GM12878 (cell line): ENCODE data around the gene INTS14. TPM values are rescaled to one million over a fixed set of nuclear protein-coding genes. Genes with fewer than 3 reads are reported as not detected.

Source experiments
- ATAC-seq: fragments of 200-7000 bp; cut with Tn5 transposase; 3 replicates; pipeline ENCODE4 v1.9.1; 2020; ENCODE audit warnings: mild to moderate bottlenecking, moderate library complexity
- BruUV-seq: library from RNA; stranded (reverse); fragments of 400-500 nt; replicated peaks from 2 replicates; lab custom pipeline; 2021; lab: Mats Ljungman, UMichigan
- CTCF ChIA-PET: fragments of 300-600 bp; sonication (Branson Sonifier 250); formaldehyde crosslinking; extraction: SDS; loops from one replicate; lab custom pipeline; 2021; ENCODE audit warnings: inconsistent platforms; lab: Yijun Ruan, JAX
- POLR2A ChIA-PET: fragments of 350-600 bp; formaldehyde crosslinking; extraction: SDS; loops from one replicate; lab custom pipeline; 2021; ENCODE audit warnings: inconsistent platforms; lab: Charles Lee
- RAD21 ChIA-PET: fragments of 300-600 bp; sonication (Branson Sonifier 250); formaldehyde crosslinking; loops from one replicate; lab custom pipeline; 2023; ENCODE audit warnings: antibody characterized with exemption; ENCODE audit not compliant: unreplicated experiment; lab: Charles Lee
- SMC1A ChIA-PET: fragments of 300-600 bp; sonication (Branson Sonifier 250); formaldehyde crosslinking; loops from one replicate; lab custom pipeline; 2023; ENCODE audit not compliant: unreplicated experiment, uncharacterized antibody; lab: Charles Lee
- DNase-seq: peaks from one replicate; pipeline ENCODE4 v3.0.0-alpha.2; 2011; ENCODE audit warnings: low read depth, low spot score
- FAIRE-seq: peaks from 3 replicates; lab custom pipeline; 2011; peaks lifted over from hg19 to GRCh38; lab: Jason Lieb, UNC
- H2AFZ ChIP-seq: 2 replicates; pipeline ENCODE4 v1.6.0; 2011; ENCODE audit warnings: low read depth, low read length, control low read depth; ENCODE audit not compliant: control insufficient read depth
- H3K27ac ChIP-seq: 2 replicates; pipeline ENCODE4 v1.5.1; 2011; ENCODE audit warnings: control low read depth; ENCODE audit not compliant: control insufficient read depth, insufficient read depth
- H3K27me3 ChIP-seq, 2 experiments: replicated peaks in 1 of 2; 2 replicates each; pipeline versions ENCODE4 v1.6.0 to v1.6.1; 2011; ENCODE audit warnings: low read length in 1 of 2; ENCODE audit not compliant: control insufficient read depth in 2 of 2, insufficient read depth in 2 of 2
- H3K36me3 ChIP-seq, 2 experiments: 2 replicates each; pipeline ENCODE4 v1.5.1; 2011; ENCODE audit warnings: low read length in 1 of 2; ENCODE audit not compliant: control insufficient read depth in 2 of 2, insufficient read depth in 2 of 2
- H3K4me1 ChIP-seq: 2 replicates; pipeline ENCODE4 v1.6.1; 2011; ENCODE audit warnings: mild to moderate bottlenecking, low read length, moderate library complexity, mixed read lengths; ENCODE audit not compliant: control insufficient read depth, insufficient read depth
- H3K4me2 ChIP-seq: 2 replicates; pipeline ENCODE4 v1.6.0; 2011; ENCODE audit warnings: control low read depth; ENCODE audit not compliant: control insufficient read depth, insufficient read depth
- H3K4me3 ChIP-seq: fragments of 200-600 bp; sonication (generic); 2 replicates; pipeline ENCODE4 v1.5.1; 2016
- H3K79me2 ChIP-seq: 2 replicates; pipeline ENCODE4 v1.6.0; 2011; ENCODE audit warnings: low read length; ENCODE audit not compliant: control insufficient read depth, insufficient read depth
- H3K9ac ChIP-seq: 2 replicates; pipeline ENCODE4 v1.8.0; 2011; ENCODE audit warnings: low read length, control low read depth, mixed read lengths; ENCODE audit not compliant: control insufficient read depth, insufficient read depth
- H3K9me3 ChIP-seq: replicated peaks from 3 replicates; pipeline ENCODE4 v1.5.1; 2011; ENCODE audit warnings: mild to moderate bottlenecking, low read length; ENCODE audit not compliant: control insufficient read depth, insufficient read depth
- H4K20me1 ChIP-seq: 2 replicates; pipeline ENCODE4 v1.6.0; 2011; ENCODE audit not compliant: control insufficient read depth, insufficient read depth
- BMI1 ChIP-seq: fragments of 450-650 bp; IDR thresholded peaks from 2 replicates; pipeline ENCODE4 v1.6.1; 2016; ENCODE audit warnings: mild to moderate bottlenecking, moderate library complexity, borderline replicate concordance
- HDAC2 ChIP-seq: fragments of 200-600 bp; sonication (generic); IDR thresholded peaks from 2 replicates; pipeline ENCODE4 v1.6.1; 2017
- HDGF ChIP-seq: fragments of 450-650 bp; IDR thresholded peaks from 2 replicates; pipeline ENCODE4 v1.6.1; 2016; ENCODE audit warnings: antibody characterized with exemption
- JUND ChIP-seq: IDR thresholded peaks from 2 replicates; pipeline ENCODE4 v1.6.1; 2012; ENCODE audit warnings: low read depth, mild to moderate bottlenecking, low read length, improper control_type of control experiment, moderate library complexity
- TAF1 ChIP-seq: IDR thresholded peaks from 2 replicates; pipeline ENCODE4 v1.6.1; 2011; ENCODE audit warnings: mild to moderate bottlenecking, low read depth, low read length, borderline replicate concordance
- ZNF274 ChIP-seq: IDR thresholded peaks from one replicate; pipeline ENCODE4 v1.8.0; 2011; ENCODE audit not compliant: insufficient read length, insufficient read depth
- WGBS: methylation state at CpG from one replicate; pipeline ENCODE4 v1.1.6; 2016; ENCODE audit warnings: low lambda C conversion rate; ENCODE audit not compliant: insufficient replicate concordance, insufficient coverage; ENCODE audit errors: missing lambda C conversion rate; 5-methylcytosine and 5-hydroxymethylcytosine counted together
- in situ Hi-C: fragments of 300-500 bp; cut with MboI; formaldehyde crosslinking; loops from 9 replicates; pipeline ENCODE4 v1.14.3; 2018; ENCODE audit warnings: mixed read lengths
- intact Hi-C: fragments of 100-400 bp; cut with micrococcal nuclease; formaldehyde crosslinking; loops from one replicate; pipeline ENCODE4 v1.14.2; 2022; ENCODE audit not compliant: unreplicated experiment
- polyA plus RNA-seq, 11 experiments: library from polyadenylated mRNA; depleted of rRNA in 4 of 11; unstranded in 6 of 11; stranded (reverse) in 5 of 11; fragments of >200 nt; fragmentation: Nextera tagmentation in 4 of 11; fragmentation: Illumina TruSeq in 1 of 11; extraction: Ambion mirVana in 4 of 11; extraction: Trizol in 1 of 11; gene quantifications; 1 replicate in 1 of 11; 2 replicates in 10 of 11; pipeline versions ENCODE4 v1.2.1 to v1.2.3, GENCODE V29; 2011 to 2016; ENCODE audit warnings: inconsistent platforms in 2 of 11, missing spikeins in 2 of 11, low read depth in 1 of 11
- total RNA-seq, 4 experiments: library from RNA; depleted of rRNA in 3 of 4; stranded (reverse); fragments of >200 nt in 3 of 4; fragmentation: Illumina TruSeq in 1 of 4; extraction: Trizol in 1 of 4; gene quantifications; 2 replicates each; pipeline versions ENCODE4 v1.2.1 to v1.2.3, GENCODE V29; 2013 to 2021
- TF ChIP-seq, protein P1 (sequence below): fragments of 450-650 bp; IDR thresholded peaks from 2 replicates; pipeline ENCODE4 v1.6.1; 2017; ENCODE audit warnings: antibody characterized with exemption, mild to moderate bottlenecking, moderate library complexity

The INTS14 gene
- total and polyA plus RNA-seq, 10 of the 15 experiments (the other 5 are each of a cell fraction or from before 2014, with no cell fraction given) = 36.8 to 76.9 (median 47.7) TPM

DNA sequence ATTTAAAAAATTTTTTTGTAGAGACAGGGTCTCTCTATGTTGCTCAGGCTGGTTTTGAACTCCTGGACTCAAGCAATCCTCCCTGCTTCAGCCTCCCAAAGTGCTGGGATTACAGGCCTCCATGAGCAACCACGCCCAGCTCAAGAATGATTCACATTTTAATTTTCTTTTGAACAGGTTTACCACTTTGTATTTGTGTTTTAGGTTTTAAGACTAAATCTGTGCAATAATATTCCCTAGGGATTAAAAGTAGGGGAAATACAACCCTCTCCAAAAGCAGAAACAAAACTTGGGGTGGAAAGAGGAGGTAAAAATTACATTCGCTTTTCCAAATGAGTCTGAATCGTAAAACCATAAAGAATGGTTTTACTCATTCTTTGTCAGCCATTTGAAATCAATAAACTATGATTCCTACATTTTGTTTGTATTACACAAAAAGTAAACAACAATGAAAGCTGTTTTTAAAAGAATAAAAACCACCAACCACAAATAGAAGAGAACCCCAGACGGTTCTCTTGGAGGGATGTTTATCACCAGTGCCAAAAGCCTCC, 48.6 kb upstream of the INTS14 start:
- WGBS = 74% methylated on average over 4 of the region's 4 CpGs

More for the DNA sequence above, 48.6 kb upstream of the INTS14 start:
- no peak overlapping the region for H3K9ac ChIP-seq
- no peaks in the 10 kb centered on the region for H3K27me3 ChIP-seq
- H3K27ac ChIP-seq = no peak overlapping the region
- no TSS peak for BruUV-seq
- no peaks in the 10 kb centered on the region for H4K20me1 ChIP-seq
- RAD21 ChIA-PET = interaction anchor here (1.2 to 1.3 kb wide), 2 partner anchors 164 to 177 kb away, joined by 3 to 6 read pairs; no protein-coding TSS in a partner anchor
- peaks cover 7% of the 10 kb centered on the region; the same call in 1 of the 2 replicates for H3K4me1 ChIP-seq
- TF ChIP-seq BMI1 = no peak
- TF ChIP-seq HDAC2 = no peak
- TF ChIP-seq, protein P1, sequence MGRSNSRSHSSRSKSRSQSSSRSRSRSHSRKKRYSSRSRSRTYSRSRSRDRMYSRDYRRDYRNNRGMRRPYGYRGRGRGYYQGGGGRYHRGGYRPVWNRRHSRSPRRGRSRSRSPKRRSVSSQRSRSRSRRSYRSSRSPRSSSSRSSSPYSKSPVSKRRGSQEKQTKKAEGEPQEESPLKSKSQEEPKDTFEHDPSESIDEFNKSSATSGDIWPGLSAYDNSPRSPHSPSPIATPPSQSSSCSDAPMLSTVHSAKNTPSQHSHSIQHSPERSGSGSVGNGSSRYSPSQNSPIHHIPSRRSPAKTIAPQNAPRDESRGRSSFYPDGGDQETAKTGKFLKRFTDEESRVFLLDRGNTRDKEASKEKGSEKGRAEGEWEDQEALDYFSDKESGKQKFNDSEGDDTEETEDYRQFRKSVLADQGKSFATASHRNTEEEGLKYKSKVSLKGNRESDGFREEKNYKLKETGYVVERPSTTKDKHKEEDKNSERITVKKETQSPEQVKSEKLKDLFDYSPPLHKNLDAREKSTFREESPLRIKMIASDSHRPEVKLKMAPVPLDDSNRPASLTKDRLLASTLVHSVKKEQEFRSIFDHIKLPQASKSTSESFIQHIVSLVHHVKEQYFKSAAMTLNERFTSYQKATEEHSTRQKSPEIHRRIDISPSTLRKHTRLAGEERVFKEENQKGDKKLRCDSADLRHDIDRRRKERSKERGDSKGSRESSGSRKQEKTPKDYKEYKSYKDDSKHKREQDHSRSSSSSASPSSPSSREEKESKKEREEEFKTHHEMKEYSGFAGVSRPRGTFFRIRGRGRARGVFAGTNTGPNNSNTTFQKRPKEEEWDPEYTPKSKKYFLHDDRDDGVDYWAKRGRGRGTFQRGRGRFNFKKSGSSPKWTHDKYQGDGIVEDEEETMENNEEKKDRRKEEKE = no peak
- TF ChIP-seq HDGF = no peak
- TF ChIP-seq JUND = no peak
- no peak for TF ChIP-seq ZNF274
- no peak for TF ChIP-seq TAF1
- peaks cover 2 to 23% of the 10 kb centered on the region in 2 experiments for H3K36me3 ChIP-seq
- no peak overlapping the region for H2AFZ ChIP-seq
- CTCF ChIA-PET = interaction anchor here (1.1 to 3.2 kb wide), 9 partner anchors 8 to 197 kb away, joined by 3 to 11 read pairs (median 4); no protein-coding TSS in a partner anchor
- POLR2A ChIA-PET = interaction anchor here (0.6 kb wide), 1 partner anchor 16 kb away, joined by 3 read pairs; no protein-coding TSS in a partner anchor
- H3K4me2 ChIP-seq = no peak overlapping the region
- no peak overlapping the region for H3K4me3 ChIP-seq
- intact Hi-C loops (no loop called here), in situ Hi-C loops (no loop called here)
- no peaks in the 10 kb centered on the region for H3K9me3 ChIP-seq
- no peak for ATAC-seq
- DNase-seq = no peak
- SMC1A ChIA-PET = interaction anchor here (0.9 to 2.3 kb wide), 10 partner anchors 10 to 182 kb away, joined by 3 to 10 read pairs (median 4); no protein-coding TSS in a partner anchor
- FAIRE-seq = no peak
- H3K79me2 ChIP-seq = no peaks in the 10 kb centered on the region
